PFSK-1 (cell line): ENCODE measurements around the gene UACA.

Experiments
- SIN3A ChIP-seq: IDR thresholded peaks from 2 replicates; pipeline ENCODE4 v1.6.1; 2012; ENCODE audit warnings: mild to moderate bottlenecking, low read length, moderate library complexity, borderline replicate concordance; ENCODE audit not compliant: insufficient read depth
- TAF1 ChIP-seq: IDR thresholded peaks from 2 replicates; pipeline ENCODE4 v1.6.1; 2012; ENCODE audit warnings: low read length, control low read depth, borderline replicate concordance; ENCODE audit not compliant: insufficient read depth

GRCh38 chr15:70770863-70771262 lies 7.5 kb upstream of the UACA start:
- no peak for TF ChIP-seq SIN3A
- TF ChIP-seq TAF1: no peak
